ENCODE results near the gene TMIE. TPM values are rescaled to one million over a fixed set of nuclear protein-coding genes. Genes with fewer than 3 reads are reported as not detected.

The TMIE gene
- 0.39 and 0.44 TPM in 2 replicates for total RNA-seq

GRCh38 chr3:46701181-46701939 lies at the start of gene TMIE:
TMIE (plus strand) TSS chr3:46701392; CDS start chr3:46701488, 96 bp downstream.
- H3K4me3 Mint-ChIP-seq, result peak within 1 kb of the TSS; percentile 38
- no peaks in the 10 kb centered on the region for H3K4me1 Mint-ChIP-seq
- ATAC-seq (ENCODE audit: low read depth) (no peak), DNase-seq (no peak)
- no peaks in the 10 kb centered on the region for H3K36me3 Mint-ChIP-seq (ENCODE audit: low read depth)
- TF ChIP-seq CTCF (IDR thresholded peaks at IDR 0.05), result no peak
- peaks cover 15% of the 10 kb centered on the region for H3K27me3 Mint-ChIP-seq
- intact Hi-C loops (cut with micrococcal nuclease), result no loop called here
- no peaks in the 10 kb centered on the region for H3K9me3 Mint-ChIP-seq
- ChIA-PET POLR2A (no interaction called here), CTCF (no interaction called here)
- H3K27ac Mint-ChIP-seq, result no peak within 1 kb of the TSS

- ChIA-PET POLR2A (no interaction called here), CTCF (no interaction called here)
- DNase-seq (no peak), ATAC-seq (ENCODE audit: low read depth) (no peak)
- no peak for TF ChIP-seq CTCF (IDR thresholded peaks at IDR 0.05)
- Mint-ChIP-seq H3K36me3 (ENCODE audit: low read depth) (no peaks in the 10 kb centered on the region), H3K4me1 (peaks cover 7% of the 10 kb centered on the region), H3K27me3 (peaks cover 11% of the 10 kb centered on the region), H3K9me3 (peaks cover 14% of the 10 kb centered on the region), H3K4me3 (no peak overlapping the region), H3K27ac (no peak overlapping the region)
- intact Hi-C loops (cut with micrococcal nuclease), result no loop called here
Observed at GRCh38 chr3:46655271-46655670, 45.9 kb upstream of the TMIE start.

- H3K4me3 Mint-ChIP-seq, result no peak overlapping the region
- no peak for DNase-seq
- peaks cover 11% of the 10 kb centered on the region for H3K27me3 Mint-ChIP-seq
- intact Hi-C loops (cut with micrococcal nuclease), result no loop called here
- CTCF ChIA-PET, result no interaction called here
- no peak for TF ChIP-seq CTCF (IDR thresholded peaks at IDR 0.05)
- H3K4me1 Mint-ChIP-seq, result peaks cover 15% of the 10 kb centered on the region
- H3K27ac Mint-ChIP-seq, result no peak overlapping the region
- no peaks in the 10 kb centered on the region for H3K36me3 Mint-ChIP-seq (ENCODE audit: low read depth)
- POLR2A ChIA-PET, result no interaction called here
- H3K9me3 Mint-ChIP-seq, result peaks cover 9% of the 10 kb centered on the region
- no peak for ATAC-seq (ENCODE audit: low read depth)
Observed at GRCh38 chr3:46656778-46657556, 44.2 kb upstream of the TMIE start.

GRCh38 chr3:46659285-46659684 lies 41.9 kb upstream of the TMIE start:
- POLR2A ChIA-PET, result no interaction called here
- Mint-ChIP-seq H3K36me3 (ENCODE audit: low read depth) (no peaks in the 10 kb centered on the region), H3K27ac (no peak overlapping the region), H3K9me3 (peaks cover 3% of the 10 kb centered on the region), H3K27me3 (peaks cover 21% of the 10 kb centered on the region), H3K4me3 (no peak overlapping the region), H3K4me1 (peaks cover 15% of the 10 kb centered on the region)
- no peak for ATAC-seq (ENCODE audit: low read depth)
- CTCF ChIA-PET, result no interaction called here
- no peak for DNase-seq
- no peak for TF ChIP-seq CTCF (IDR thresholded peaks at IDR 0.05)
- intact Hi-C loops (cut with micrococcal nuclease), result no loop called here

GRCh38 chr3:46660003-46660402 lies 41.2 kb upstream of the TMIE start:
- Mint-ChIP-seq H3K27me3 (peaks cover 21% of the 10 kb centered on the region), H3K4me3 (no peak overlapping the region), H3K36me3 (ENCODE audit: low read depth) (no peaks in the 10 kb centered on the region), H3K27ac (no peak overlapping the region), H3K9me3 (peaks cover 3% of the 10 kb centered on the region), H3K4me1 (peaks cover 15% of the 10 kb centered on the region)
- no peak for ATAC-seq (ENCODE audit: low read depth)
- ChIA-PET CTCF (no interaction called here), POLR2A (no interaction called here)
- DNase-seq, result no peak
- no peak for TF ChIP-seq CTCF (IDR thresholded peaks at IDR 0.05)
- intact Hi-C loops (cut with micrococcal nuclease), result no loop called here

Data from activated B cell treated with CpG ODN at 0.5 μM for 24 hours (primary cell).